Sciatic nerve (tissue), 2 donors: ENCODE measurements around the gene TGFA. TPM values are rescaled to one million over a fixed set of nuclear protein-coding genes. Genes with fewer than 3 reads are reported as not detected.
"Not testable (repeated sequence)": the region's sequence is repeated elsewhere in the genome, so short reads cannot be mapped to it uniquely, and the experiment has no call there.

Experiments used
- ATAC-seq: fragments of 200-7000 bp; cut with Tn5 transposase; one replicate; pipeline ENCODE4 v1.9.1; 2020; ENCODE audit warnings: mild to moderate bottlenecking, moderate library complexity
- DNase-seq: peaks from one replicate; pipeline ENCODE4 v3.0.0-alpha.2; 2020; ENCODE audit warnings: low spot score
- intact Hi-C: fragments of 100-400 bp; cut with DNase I; formaldehyde crosslinking; loops from one replicate; pipeline ENCODE4 v1.14.2; 2022
- total RNA-seq: library from RNA; stranded (reverse); fragmentation: NEBNext Ultra II Directional; extraction: Animal tissue kit (Norgen Biotek cat#: 25700); gene quantifications from one replicate; pipeline ENCODE4 v1.2.1, GENCODE V29; 2021
- donor health status: DM: no; HTN: no; CAD: no.
- donor health status: DM: no; HTN: no; CAD: no.

TGFA gene
- total RNA-seq, 1 donor from 2014 or later: 11.8 TPM

- DNase-seq: no peak
- intact Hi-C loops: no loop called here
- ATAC-seq: no peak
Observed at GRCh38 chr2:70472221-70472890, 81.3 kb downstream of the TGFA start.

- intact Hi-C loops: no loop called here
- ATAC-seq: peak; percentile 42
- no peak for DNase-seq
Observed at GRCh38 chr2:70471129-70471528, 82.5 kb downstream of the TGFA start.

- no peak for DNase-seq
- intact Hi-C loops: no loop called here
- ATAC-seq: no peak
Observed at GRCh38 chr2:70469961-70470360, 83.7 kb downstream of the TGFA start.

- ATAC-seq: no peak
- intact Hi-C loops: no loop called here
- DNase-seq: no peak
Observed at GRCh38 chr2:70469435-70469834, 84.2 kb downstream of the TGFA start.

GRCh38 chr2:70468878-70469277 lies 84.7 kb downstream of the TGFA start:
- ATAC-seq: no peak
- no peak for DNase-seq
- intact Hi-C loops: no loop called here

GRCh38 chr2:70467831-70468779 lies 85.5 kb downstream of the TGFA start:
- DNase-seq (no peak), ATAC-seq (no peak)
- intact Hi-C loops: no loop called here

GRCh38 chr2:70467237-70467636 lies 86.4 kb downstream of the TGFA start:
- ATAC-seq (no peak), DNase-seq (no peak)
- intact Hi-C loops: no loop called here

GRCh38 chr2:70466647-70467046 lies 87.0 kb downstream of the TGFA start:
- intact Hi-C loops, ATAC-seq, DNase-seq: not testable (repeated sequence)

GRCh38 chr2:70463997-70464396 lies 89.6 kb downstream of the TGFA start:
- DNase-seq (no peak), ATAC-seq (no peak)
- intact Hi-C loops: no loop called here

GRCh38 chr2:70463581-70463980 lies 90.0 kb downstream of the TGFA start:
- intact Hi-C loops: no loop called here
- DNase-seq (no peak), ATAC-seq (no peak)

- intact Hi-C loops: no loop called here
Observed at GRCh38 chr2:70461981-70462876, 91.4 kb downstream of the TGFA start.

GRCh38 chr2:70461414-70461813 lies 92.2 kb downstream of the TGFA start:
- ATAC-seq (no peak), DNase-seq (no peak)
- intact Hi-C loops: no loop called here

More at GRCh38 chr2:70461981-70462876, 91.4 kb downstream of the TGFA start:
- DNase-seq: no peak
- no peak for ATAC-seq

- no peak for DNase-seq
- intact Hi-C loops: no loop called here
- no peak for ATAC-seq
Observed at GRCh38 chr2:70460333-70460732, 93.3 kb downstream of the TGFA start.

GRCh38 chr2:70458661-70459060 lies 95.0 kb downstream of the TGFA start:
- intact Hi-C loops: no loop called here
- ATAC-seq (no peak), DNase-seq (no peak)

GRCh38 chr2:70456585-70457495 lies 96.8 kb downstream of the TGFA start:
- DNase-seq (no peak), ATAC-seq (no peak)
- intact Hi-C loops: no loop called here

- intact Hi-C loops: no loop called here
- no peak for ATAC-seq
- DNase-seq: no peak
Observed at GRCh38 chr2:70454936-70455544, 98.6 kb downstream of the TGFA start.

- ATAC-seq: no peak
- intact Hi-C loops: no loop called here
- DNase-seq: no peak
Observed at GRCh38 chr2:70450641-70451250, 102.9 kb downstream of the TGFA start.

GRCh38 chr2:70448041-70448440 lies 105.6 kb downstream of the TGFA start:
- ATAC-seq: no peak
- intact Hi-C loops: no loop called here

More at GRCh38 chr2:70448041-70448440, 105.6 kb downstream of the TGFA start:
- no peak for DNase-seq
